Urinary bladder (tissue), 4 donors: Measurements from ENCODE around the gene PHRF1. TPM values are rescaled to one million over a fixed set of nuclear protein-coding genes. Genes with fewer than 3 reads are reported as not detected.

Experiments
- DNase-seq: peaks from one replicate; pipeline ENCODE4 v3.0.0-alpha.2; 2015; ENCODE audit errors: extremely low spot score
- H3K27ac ChIP-seq: one replicate; pipeline ENCODE4 v1.5.1; 2013; ENCODE audit warnings: low read depth, mild to moderate bottlenecking, moderate library complexity
- H3K36me3 ChIP-seq: one replicate; pipeline ENCODE4 v1.6.1; 2013; ENCODE audit warnings: mild to moderate bottlenecking, moderate library complexity; ENCODE audit not compliant: insufficient read depth
- H3K4me1 ChIP-seq: one replicate; pipeline ENCODE4 v1.6.1; 2013; ENCODE audit warnings: mild to moderate bottlenecking, moderate library complexity; ENCODE audit not compliant: insufficient read depth
- H3K4me3 ChIP-seq: one replicate; pipeline ENCODE4 v1.5.1; 2013; ENCODE audit warnings: low read depth, low read length
- WGBS: extraction: QIAGEN DNeasy Blood & Tissue Kit; methylation state at CpG from one replicate; pipeline ENCODE4 v1.1.7; 2013; 5-methylcytosine and 5-hydroxymethylcytosine counted together
- polyA plus RNA-seq: library from polyadenylated mRNA; stranded (reverse); fragments of 200-250 nt; gene quantifications from one replicate; pipeline ENCODE4 v1.2.3, GENCODE V29; 2013
- total RNA-seq: library from RNA; depleted of rRNA; stranded (reverse); fragments of >200 nt; gene quantifications from one replicate; pipeline ENCODE4 v1.2.3, GENCODE V29; 2014
- donor health status: healthy with polysubstance abuse.
- donor health status: healthy.

PHRF1 gene
- total and polyA plus RNA-seq, 2 donors, result 16.5 to 21.1 TPM

DNA sequence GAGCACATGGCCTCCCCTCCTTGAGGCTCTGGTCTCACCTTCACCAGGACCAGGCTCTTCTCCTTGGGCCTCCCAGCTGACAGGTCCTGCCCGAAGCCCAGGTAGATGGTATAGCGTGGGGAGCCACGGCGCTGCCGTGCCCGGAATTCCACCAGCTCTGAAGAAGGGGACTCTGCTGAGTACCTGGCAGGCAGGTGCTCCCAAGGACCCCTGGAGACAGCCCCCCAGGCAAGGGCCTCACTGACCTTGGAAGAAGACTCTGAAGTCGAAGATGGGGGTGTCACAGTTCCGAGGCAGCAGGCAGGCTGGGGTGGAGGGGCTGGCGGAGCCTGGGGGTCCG is 36.7 kb downstream of the PHRF1 start:
- Histone ChIP-seq H3K4me3 (no peak overlapping the region), H3K36me3 (peaks cover 3% of the 10 kb centered on the region), H3K27ac (no peak overlapping the region), H3K4me1 (no peaks in the 10 kb centered on the region)
- WGBS, result 93% methylated on average over 10 of the region's 10 CpGs
- no peak for DNase-seq

- Histone ChIP-seq H3K4me1 (no peaks in the 10 kb centered on the region), H3K27ac (no peak overlapping the region), H3K36me3 (peaks cover 3% of the 10 kb centered on the region), H3K4me3 (no peak overlapping the region)
- 73% methylated on average over 36 of the region's 36 CpGs for WGBS
- DNase-seq, result no peak
Observed at GRCh38 chr11:613369-613968, 37.2 kb downstream of the PHRF1 start.

DNA sequence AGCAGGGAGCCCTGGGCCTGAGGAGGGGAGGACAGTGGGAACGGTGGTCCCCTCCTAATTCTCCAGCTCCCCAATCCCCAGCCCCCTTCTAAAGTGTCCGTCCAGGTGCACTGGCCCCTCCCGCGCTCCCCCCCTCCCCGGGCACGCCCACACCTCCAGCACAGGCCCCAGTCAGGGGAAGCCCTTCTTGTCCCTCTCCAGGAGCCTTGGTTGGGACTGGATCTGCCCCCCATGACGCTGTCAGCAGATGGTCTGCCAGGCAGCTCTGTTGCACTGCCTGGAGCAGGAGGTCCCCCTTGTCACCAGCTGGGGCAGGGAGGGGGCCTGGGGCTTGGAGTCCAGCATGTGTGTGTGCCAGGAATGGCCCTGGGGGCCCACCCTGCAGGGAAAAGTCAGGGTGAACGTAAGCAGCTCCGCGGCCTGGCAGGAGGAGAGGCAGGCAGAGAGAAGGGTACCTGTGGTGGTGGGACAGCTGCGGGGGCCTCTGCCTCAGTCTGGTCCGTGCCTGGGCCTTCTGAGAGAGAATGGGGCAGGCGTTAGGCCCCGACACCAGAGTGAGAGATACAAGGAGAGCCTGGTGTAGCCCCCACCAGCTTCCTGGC is 37.9 kb downstream of the PHRF1 start:
- no peak overlapping the region for H3K4me3 ChIP-seq
- peak overlapping the region; percentile 3 for H3K27ac ChIP-seq
- no peaks in the 10 kb centered on the region for H3K4me1 ChIP-seq
- DNase-seq, result no peak
- H3K36me3 ChIP-seq, result peaks cover 3% of the 10 kb centered on the region
- 71% methylated on average over 14 of the region's 14 CpGs for WGBS

- Histone ChIP-seq H3K27ac (peak overlapping the region; percentile 88), H3K4me1 (no peaks in the 10 kb centered on the region), H3K4me3 (peak overlapping the region; percentile 68), H3K36me3 (peaks cover 3% of the 10 kb centered on the region)
- no peak for DNase-seq
- 61% methylated on average over 68 of the region's 68 CpGs for WGBS
Observed at GRCh38 chr11:614623-615503, 38.6 kb downstream of the PHRF1 start.

DNA sequence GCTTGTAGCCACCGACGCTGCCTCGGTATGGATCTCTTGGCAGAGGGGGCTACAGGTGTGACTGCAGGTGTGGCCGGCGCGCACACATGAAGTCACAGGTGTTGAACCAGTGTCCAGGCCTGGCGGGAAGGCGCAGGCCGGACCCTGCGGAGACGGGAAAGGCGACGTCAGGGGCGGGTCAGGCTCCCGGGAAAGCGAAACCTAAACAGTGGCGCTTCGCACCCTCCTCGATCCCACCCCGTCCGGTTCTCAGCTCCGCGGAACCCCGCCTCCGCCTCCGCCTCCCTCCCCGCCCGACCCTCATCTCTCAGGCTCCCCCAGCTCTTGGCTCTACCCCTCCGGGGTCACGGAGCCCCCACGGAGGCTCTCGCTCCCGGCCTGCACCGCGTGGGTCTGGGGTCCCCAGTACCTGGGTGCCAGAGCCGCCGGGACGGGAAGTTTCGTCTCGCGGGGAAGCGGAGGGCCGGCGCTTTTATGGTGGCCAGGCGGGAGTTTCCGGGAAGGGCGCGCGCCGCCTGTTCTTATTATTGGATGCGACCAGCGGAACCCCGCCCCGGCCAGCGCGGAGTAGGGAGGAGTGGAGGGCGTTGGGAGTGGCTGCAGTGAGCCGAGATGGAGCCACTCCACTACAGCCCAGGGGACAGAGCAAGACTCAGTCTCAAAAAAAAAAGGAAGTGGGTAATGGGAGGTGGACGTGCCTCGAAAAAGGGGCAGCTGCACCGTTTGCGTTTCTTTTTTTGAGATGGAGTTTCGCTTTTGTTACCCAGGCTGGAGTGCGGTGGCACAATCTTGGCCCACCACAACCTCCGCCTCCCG is 39.4 kb downstream of the PHRF1 start, which contains the start of gene IRF7:
IRF7 (minus strand) TSS at position 447 of the 816 bp plus-strand sequence. CDS start 586 bp downstream, outside the sequence.
- peak; percentile 79 for DNase-seq
- Histone ChIP-seq H3K27ac (peak within 1 kb of the TSS; percentile 88), H3K4me1 (no peaks in the 10 kb centered on the region), H3K36me3 (peaks cover 3% of the 10 kb centered on the region), H3K4me3 (peak within 1 kb of the TSS; percentile 68)
- 6% methylated on average over 66 of the region's 66 CpGs for WGBS

DNA sequence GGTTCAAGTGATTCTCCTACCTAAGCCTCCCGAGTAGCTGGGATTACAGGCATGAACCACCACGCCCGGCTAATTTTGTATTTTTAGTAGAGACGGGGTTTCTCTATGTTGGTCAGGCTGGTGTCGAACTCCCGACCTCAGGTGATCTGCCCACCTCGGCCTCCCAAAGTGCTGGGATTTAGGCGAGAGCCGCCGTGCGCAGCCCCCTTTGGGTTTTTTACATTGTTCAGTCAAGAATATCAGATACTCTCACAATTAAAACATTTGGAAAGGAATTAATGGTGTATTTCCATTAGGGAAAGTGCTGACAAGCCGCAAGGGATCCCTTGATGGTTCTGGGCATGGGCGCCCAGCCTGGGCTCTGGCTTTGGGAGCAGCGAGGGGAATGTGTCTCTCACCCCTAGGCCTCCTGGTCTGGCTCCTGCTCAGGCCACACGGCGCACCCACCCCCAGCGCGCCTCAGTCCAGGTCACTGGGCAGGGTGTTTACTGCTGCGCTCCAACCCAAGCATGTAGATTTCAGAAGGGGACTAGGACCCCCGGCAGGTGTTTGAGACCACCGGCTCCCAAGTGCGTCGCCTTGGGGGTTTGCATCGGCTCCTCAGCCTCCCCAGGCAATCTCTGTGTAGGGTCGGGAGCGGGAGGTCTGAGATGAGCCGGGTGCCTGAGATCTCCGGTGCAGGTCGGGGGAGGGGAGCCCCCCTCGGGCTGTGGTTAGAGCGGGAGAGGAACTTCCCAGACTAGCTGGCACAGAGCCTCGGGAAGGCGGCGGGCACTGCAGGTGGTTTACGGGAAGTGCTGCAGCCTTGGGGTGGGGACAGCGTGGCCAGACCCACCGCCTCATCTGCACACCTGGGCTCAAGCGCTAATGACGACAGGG is 40.3 kb downstream of the PHRF1 start:
- H3K4me3 ChIP-seq, result peak overlapping the region; percentile 68
- 85% methylated on average over 39 of the region's 39 CpGs for WGBS
- no peaks in the 10 kb centered on the region for H3K4me1 ChIP-seq
- DNase-seq, result no peak
- no peak overlapping the region for H3K27ac ChIP-seq
- peaks cover 3% of the 10 kb centered on the region for H3K36me3 ChIP-seq

DNA sequence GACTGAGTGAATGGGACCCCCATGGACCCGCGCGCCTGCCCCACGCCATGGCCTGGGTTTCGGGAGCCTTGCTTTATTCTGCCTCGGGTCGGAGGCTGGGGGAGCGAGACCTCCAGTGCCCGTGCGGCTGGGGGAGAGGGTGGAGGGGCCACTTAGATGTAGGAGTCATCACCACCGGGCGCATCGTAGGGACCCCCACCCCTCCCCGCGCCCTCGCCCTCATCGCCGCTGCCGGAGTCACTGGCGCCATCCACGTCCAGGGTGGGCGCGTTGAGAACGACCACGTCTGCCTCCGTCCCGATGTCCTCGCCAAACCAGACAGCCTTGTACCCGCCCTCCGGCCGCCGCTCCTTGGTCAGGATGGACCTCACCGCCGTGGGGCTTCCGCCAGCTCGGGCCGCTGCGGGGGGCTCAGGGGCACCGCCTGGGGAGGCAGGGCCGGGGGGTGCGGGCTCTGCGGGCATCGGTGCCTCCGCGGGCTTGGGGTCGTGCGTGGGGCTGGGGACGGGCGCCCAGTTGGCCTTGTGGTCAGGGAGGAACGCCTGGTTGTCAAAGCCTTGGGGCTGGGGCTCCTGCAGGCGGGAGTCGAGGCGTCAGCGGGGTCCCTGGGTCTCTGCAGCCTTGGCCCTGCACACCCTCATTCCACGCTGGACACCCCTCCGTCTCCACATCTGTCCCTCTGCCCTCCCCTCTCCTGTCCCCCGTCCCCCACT is 41.1 kb downstream of the PHRF1 start:
- 92% methylated on average over 57 of the region's 57 CpGs for WGBS
- DNase-seq, result no peak
- no peak overlapping the region for H3K4me3 ChIP-seq
- no peaks in the 10 kb centered on the region for H3K4me1 ChIP-seq
- H3K36me3 ChIP-seq, result peaks cover under 1% of the 10 kb centered on the region
- no peak overlapping the region for H3K27ac ChIP-seq

DNA sequence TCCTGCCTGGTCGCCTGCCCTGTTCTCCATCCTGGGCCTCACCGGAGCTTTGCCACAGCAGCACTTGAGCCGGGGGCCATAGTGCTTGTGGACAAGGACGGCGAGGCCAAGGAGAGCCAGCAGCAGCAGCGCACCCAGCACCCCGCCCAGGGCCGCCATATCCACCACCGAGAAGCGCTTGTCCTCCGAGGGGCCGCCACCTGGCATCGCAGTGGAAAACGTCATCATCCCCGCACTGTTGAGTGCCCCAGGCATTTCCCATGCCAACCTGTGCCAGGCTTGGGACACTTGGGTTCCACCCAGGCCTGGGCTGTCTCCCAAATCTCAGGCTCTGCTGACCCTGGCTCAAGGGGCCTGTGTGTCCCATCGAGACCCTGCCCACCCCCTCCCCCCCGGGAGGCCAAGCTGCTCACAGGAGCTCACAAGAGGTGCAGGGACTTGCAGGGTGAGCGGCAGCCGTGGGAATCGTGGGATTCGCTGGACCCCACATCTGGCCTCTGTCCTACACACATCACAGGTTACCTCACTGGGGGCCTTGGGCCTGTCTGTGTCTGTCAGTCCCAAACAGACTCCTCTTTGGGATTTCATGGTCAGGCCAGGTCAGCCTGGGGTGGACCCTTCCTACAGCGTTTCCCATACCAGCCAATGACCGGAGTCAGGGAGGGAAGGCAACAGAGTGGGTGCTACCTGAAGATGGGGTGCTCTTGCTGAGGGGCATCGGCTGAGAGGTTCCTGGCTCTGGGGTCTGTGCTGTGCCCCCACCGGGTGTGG is 41.8 kb downstream of the PHRF1 start:
- no peaks in the 10 kb centered on the region for H3K4me1 ChIP-seq
- DNase-seq, result no peak
- H3K36me3 ChIP-seq, result no peaks in the 10 kb centered on the region
- no peak overlapping the region for H3K27ac ChIP-seq
- no peak overlapping the region for H3K4me3 ChIP-seq
- 94% methylated on average over 25 of the region's 25 CpGs for WGBS

- H3K4me1 ChIP-seq, result no peaks in the 10 kb centered on the region
- DNase-seq, result no peak
- 91% methylated on average over 24 of the region's 24 CpGs for WGBS
- H3K27ac ChIP-seq, result no peak overlapping the region
- H3K36me3 ChIP-seq, result no peaks in the 10 kb centered on the region
- H3K4me3 ChIP-seq, result no peak overlapping the region
Observed at GRCh38 chr11:618856-619627, 42.8 kb downstream of the PHRF1 start.

GRCh38 chr11:619628-620050 is 43.4 kb downstream of the PHRF1 start:
- H3K27ac ChIP-seq, result no peak overlapping the region
- H3K4me3 ChIP-seq, result no peak overlapping the region
- DNase-seq, result no peak
- H3K36me3 ChIP-seq, result no peaks in the 10 kb centered on the region
- 92% methylated on average over 22 of the region's 22 CpGs for WGBS
- H3K4me1 ChIP-seq, result no peaks in the 10 kb centered on the region

DNA sequence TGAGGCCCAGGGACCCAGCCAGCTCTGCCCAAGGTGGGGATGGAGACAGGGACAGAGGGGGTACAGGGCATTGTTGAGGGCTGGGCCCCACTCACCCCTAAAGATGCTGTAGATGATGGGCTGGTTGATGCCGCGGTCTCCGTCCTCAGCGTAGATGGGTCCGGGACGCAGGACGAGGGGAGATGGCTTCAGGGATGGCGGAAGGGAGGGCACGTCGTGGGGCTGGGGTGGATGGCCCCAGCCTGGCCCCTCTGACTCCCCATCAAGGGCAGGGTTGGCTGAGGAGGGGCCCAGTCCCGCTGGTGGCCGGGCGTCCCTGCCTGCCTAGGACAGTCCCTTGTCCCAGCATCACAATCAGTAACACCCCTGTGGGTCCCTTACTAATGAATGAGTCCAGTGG is 43.9 kb downstream of the PHRF1 start:
- no peaks in the 10 kb centered on the region for H3K4me1 ChIP-seq
- no peak overlapping the region for H3K4me3 ChIP-seq
- WGBS, result 96% methylated on average over 13 of the region's 13 CpGs
- no peaks in the 10 kb centered on the region for H3K36me3 ChIP-seq
- no peak for DNase-seq
- no peak overlapping the region for H3K27ac ChIP-seq
